NCI-H446 treated with DMSO at 0.1 percent for 48 hours (cell line): ENCODE data around the gene CPNE1.

Source experiments
- DNase-seq: peaks from one replicate; lab custom pipeline; 2025; lab: John Stamatoyannopoulos, UW

The CPNE1 gene

DNA sequence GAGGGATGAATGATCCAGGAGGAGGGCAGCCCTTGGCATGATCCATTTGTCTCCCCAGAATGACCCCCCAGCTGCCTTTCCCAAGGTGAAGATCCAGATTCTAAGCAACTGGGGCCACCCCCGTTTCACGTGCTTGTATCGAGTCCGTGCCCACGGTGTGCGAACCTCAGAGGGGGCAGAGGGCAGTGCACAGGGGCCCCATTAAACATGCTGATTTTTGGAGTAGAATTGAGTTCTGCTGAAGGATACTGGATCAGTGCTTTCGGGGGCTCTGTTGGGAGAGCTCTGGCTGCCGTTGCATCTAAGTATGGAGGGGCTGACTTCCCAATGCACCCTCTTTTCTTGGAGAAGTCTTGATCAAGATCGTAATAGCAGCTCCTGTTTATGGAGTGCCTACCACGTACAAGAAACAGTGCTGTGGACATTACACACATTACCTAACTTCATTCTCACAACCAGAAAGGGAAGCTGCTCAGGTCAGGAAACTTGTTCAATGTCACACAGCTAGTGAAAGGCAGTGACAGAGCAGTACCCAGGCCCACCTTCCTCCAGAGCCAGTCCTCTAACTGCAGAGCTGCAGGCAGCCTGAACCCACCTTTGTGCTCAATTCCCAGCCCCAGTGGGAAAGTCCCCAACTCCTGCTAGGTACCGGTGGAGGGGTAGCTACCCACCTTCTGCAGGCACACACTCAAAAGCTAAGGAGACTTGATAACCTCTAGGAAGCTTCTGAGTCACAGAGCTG is 43.7 kb downstream of the CPNE1 start:
- DNase-seq = no peak

- DNase-seq = peak; percentile 68
Observed at GRCh38 chr20:35619196-35620095, 45.3 kb downstream of the CPNE1 start.

DNA sequence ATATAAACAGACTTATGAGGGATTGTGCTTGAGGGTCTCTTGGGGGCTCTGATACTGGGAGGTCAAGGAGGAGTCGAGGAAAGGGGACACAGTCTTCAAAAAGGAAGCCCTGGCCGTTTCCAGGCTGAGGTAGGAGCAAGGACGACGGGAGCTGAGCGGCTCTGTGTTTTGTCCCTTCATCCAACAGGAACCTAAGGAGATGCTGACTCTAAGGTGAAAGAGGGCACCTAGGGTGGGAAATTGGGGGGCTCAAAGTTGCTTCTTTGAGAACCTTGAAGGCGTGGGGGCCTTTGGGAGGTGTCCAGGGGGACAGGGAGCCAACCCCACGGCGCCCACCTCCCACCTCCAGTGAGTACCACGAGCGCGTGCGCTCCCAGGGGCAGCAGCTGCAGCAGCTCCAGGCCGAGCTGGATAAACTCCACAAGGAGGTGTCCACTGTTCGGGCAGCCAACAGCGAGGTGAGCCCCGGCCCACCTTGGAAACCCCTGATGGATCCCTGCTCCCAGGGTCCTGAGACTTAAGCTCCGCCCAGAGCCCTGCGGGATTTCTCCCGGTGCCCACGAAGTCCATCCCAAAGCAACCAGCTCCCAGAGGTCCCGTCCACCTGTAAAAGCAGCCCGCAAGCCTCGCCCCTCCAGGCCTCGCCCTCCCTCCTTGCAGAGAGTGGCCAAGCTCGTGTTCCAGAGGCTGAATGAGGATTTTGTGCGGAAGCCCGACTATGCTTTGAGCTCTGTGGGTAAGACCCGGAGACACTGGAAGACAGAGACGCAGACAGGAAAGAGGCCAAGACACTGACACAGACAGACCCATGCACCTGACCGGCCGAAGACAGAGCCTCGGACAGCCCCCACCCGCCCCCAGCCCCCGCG is 46.2 kb downstream of the CPNE1 start:
- DNase-seq = no peak

- DNase-seq = peak; percentile 8
Observed at GRCh38 chr20:35617397-35618262, 47.1 kb downstream of the CPNE1 start.

DNA sequence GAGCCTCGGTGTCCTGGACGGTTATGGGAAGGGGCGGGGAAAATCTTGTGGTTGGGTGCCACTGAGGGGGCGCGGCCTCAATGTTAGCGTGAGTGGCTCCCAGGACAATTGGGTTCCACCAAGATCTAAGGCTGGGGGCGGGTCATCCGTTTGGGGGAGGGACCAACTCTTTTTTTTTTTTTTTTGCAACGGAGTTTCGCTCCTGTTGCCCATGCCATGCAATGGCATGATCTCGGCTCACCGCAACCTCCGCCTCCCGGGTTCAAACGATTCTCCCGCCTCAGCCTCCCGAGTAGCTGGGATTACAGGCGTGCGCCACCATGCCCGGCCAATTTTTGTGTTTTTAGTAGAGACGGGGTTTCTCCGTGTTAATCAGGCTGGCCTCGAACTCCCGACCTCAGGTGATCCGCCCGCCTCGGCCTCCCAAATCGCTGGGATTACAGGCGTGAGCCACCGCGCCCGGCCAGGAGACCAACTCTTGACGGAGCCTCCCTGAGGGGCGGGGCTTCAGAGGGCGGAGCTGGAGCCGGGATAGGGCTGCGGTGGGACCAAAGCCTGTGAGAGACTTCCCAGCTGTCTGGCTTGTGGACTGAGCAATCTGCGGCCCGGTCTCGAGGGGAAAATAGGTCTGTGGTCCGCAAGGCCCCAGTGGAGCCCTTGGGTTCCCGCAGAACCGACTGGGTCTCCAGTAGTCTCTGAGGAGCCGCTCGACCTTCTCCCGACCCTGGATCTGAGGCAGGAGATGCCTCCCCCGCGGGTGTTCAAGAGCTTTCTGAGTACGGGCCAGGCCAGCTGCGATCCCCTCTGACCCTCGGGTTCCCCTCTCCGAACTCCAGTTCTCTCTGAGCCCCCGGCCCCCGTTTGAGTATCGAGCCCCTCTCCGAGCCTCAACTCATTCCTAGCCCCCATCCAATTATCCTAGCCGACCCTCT is 48.0 kb downstream of the CPNE1 start:
- peak; percentile 26 for DNase-seq

DNA sequence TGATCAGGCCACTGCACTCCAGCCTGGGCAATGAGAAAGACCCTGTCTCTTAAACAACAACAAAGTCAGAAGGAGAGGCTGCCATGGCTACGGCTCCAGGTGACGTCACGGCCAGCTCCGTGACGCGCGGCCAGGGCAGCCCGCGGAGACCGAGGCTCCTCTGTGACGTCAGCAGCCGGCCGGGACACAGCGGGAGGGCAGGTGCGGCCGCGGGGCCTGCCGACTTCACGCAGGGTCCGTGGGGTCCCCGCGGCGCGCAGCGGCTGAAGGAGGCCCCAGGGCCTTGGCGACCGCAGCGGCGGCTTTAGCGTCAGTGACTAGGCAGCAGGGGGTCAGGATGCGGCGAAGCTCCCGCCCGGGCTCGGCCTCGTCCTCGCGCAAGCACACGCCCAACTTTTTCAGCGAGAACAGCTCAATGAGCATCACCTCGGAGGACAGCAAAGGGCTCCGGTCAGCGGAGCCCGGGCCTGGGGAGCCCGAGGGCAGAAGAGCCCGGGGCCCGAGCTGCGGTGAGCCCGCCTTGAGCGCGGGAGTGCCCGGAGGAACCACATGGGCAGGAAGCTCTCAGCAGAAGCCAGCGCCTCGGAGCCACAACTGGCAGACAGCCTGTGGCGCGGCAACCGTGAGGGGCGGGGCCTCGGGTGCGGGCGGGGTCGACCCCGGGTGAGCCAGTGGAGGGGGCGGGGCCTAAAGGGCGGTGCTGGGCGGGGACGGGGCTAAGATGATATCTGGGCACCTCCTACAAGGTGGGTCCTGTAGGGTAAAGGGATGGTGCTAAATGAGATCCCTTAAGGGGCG is 48.8 kb downstream of the CPNE1 start, which contains the start of gene SPAG4:
Gene SPAG4, plus strand, starts transcription at position 163 of the 798 bp plus-strand sequence. Its CDS starts 175 bp downstream, at position 338.
- peak; percentile 99 for DNase-seq

- DNase-seq = no peak
Observed at GRCh38 chr20:35611482-35611881, 53.2 kb downstream of the CPNE1 start.

GRCh38 chr20:35610833-35611427 is 53.8 kb downstream of the CPNE1 start:
- no peak for DNase-seq

- no peak for DNase-seq
Observed at GRCh38 chr20:35607003-35607735, 57.5 kb downstream of the CPNE1 start.

DNA sequence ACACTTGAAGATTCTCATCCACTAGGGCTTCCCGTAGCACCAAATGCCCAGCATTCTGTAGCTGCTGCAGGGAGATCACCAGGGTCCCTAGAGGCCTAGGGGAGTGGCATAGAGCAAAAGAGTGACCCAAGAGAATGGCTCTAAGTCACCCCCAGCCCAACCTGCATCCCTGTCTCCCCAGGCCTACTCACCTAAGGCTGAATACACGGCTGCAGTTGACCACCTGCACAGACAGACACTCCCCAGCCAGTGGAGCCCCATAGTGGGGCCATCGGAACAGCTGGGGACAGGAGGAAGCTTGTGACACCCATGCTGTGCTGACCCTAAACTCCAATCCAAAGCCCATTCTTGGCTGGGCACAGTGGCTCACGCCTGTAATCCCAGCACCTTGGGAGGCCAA is 58.6 kb downstream of the CPNE1 start:
- no peak for DNase-seq

GRCh38 chr20:35604449-35604747 is 60.3 kb downstream of the CPNE1 start:
- DNase-seq = no peak

DNA sequence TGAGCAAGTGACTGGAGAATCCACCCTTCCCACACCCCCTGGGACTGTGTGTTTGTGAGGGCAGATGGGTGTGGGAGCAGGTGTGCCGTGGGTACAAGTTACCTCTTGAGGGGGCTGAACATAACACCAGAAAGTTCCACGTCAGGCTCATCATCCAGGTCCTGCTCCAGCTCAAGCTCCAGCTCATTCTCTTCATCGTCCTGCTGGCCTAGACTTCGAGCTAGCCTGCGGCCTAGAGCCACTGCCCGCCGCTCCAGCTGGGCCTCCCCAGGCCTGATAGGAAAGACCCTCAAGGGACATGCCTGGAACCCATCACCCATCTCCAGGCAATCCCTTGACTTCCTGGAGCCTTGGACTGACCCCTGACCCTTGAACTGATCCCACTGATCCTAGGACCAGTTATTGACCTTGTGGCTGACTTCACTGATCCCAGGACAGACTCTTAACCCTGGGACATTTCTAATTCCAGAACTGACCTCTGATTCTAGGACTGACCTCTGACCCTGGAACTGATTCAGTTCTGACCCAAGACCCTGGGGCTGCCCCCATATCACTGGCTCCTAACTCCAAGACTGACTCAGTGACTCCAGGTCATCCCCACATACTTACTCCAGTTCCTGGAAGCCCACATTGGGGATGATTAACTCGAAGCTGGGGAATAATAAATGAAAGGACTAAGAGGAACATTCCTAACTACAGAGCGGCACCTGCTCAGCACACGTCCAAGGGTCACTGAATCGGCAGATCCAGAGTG is 60.8 kb downstream of the CPNE1 start:
- no peak for DNase-seq

- DNase-seq = no peak
Observed at GRCh38 chr20:35602851-35603495, 61.7 kb downstream of the CPNE1 start.

DNA sequence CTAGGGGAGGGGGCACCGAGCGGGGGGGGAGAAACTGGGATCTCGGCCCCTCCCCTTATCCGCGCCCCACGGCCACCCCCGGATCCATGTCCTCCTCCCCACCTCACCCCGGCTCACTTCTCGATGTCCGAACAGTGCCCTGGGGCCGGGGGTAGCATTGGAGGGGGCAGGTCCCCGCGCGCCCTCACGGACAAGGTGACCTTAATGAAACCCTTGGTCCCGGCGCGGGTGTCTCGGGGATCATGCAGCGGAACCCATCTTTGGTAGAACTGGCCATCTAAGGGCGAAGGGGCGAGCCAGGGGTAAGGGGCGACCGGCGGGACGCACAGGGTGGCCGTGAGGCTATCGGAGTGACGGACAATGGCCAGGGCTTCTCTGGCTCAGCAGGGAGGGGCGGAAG is 62.7 kb downstream of the CPNE1 start:
- DNase-seq = no peak

- DNase-seq = no peak
Observed at GRCh38 chr20:35600993-35601973, 63.4 kb downstream of the CPNE1 start.
